SW480 (cell line): ENCODE measurements around the gene GNG13.
"Not testable (repeated sequence)": the region's sequence is repeated elsewhere in the genome, so short reads cannot be mapped to it uniquely, and the experiment has no call there.

Experiments used
- DNase-seq: peaks from one replicate; pipeline ENCODE4 v3.0.0-alpha.2; 2016; ENCODE audit warnings: low spot score

GNG13 gene

GRCh38 chr16:831571-832413 lies 31.3 kb upstream of the GNG13 start:
- no peak for DNase-seq

GRCh38 chr16:830871-831570 lies 30.5 kb upstream of the GNG13 start:
- no peak for DNase-seq

GRCh38 chr16:830107-830870 lies 29.8 kb upstream of the GNG13 start:
- DNase-seq = no peak

GRCh38 chr16:828891-829290 lies 28.4 kb upstream of the GNG13 start:
- no peak for DNase-seq

GRCh38 chr16:827513-827912 lies 27.0 kb upstream of the GNG13 start:
- no peak for DNase-seq

- no peak for DNase-seq
These were observed 25.0 kb upstream of the GNG13 start for GRCh38 chr16:825341-826061.

GRCh38 chr16:824601-825000 lies 24.1 kb upstream of the GNG13 start:
- DNase-seq = no peak

GRCh38 chr16:824194-824593 lies 23.7 kb upstream of the GNG13 start:
- DNase-seq = no peak

- no peak for DNase-seq
These were observed 22.4 kb upstream of the GNG13 start for GRCh38 chr16:822909-823297.

- no peak for DNase-seq
These were observed 21.8 kb upstream of the GNG13 start for GRCh38 chr16:822174-822908.

- DNase-seq = no peak
These were observed 21.2 kb upstream of the GNG13 start for GRCh38 chr16:821751-822150.

GRCh38 chr16:820748-821147 lies 20.2 kb upstream of the GNG13 start:
- DNase-seq = no peak

GRCh38 chr16:820044-820408 lies 19.5 kb upstream of the GNG13 start:
- DNase-seq = not testable (repeated sequence)

- DNase-seq = no peak
These were observed 19.0 kb upstream of the GNG13 start for GRCh38 chr16:819336-820043.

GRCh38 chr16:818592-818991 lies 18.1 kb upstream of the GNG13 start:
- DNase-seq = no peak

GRCh38 chr16:818132-818531 lies 17.6 kb upstream of the GNG13 start:
- DNase-seq = no peak

GRCh38 chr16:817001-817906 lies 16.7 kb upstream of the GNG13 start:
- DNase-seq = no peak

- no peak for DNase-seq
These were observed 15.3 kb upstream of the GNG13 start for GRCh38 chr16:815861-816260.

GRCh38 chr16:814974-815373 lies 14.4 kb upstream of the GNG13 start:
- no peak for DNase-seq

- no peak for DNase-seq
These were observed 13.4 kb upstream of the GNG13 start for GRCh38 chr16:813916-814412.
